Smooth muscle cell (in vitro differentiated cells): ENCODE data around the gene DNAJA2. TPM values are rescaled to one million over a fixed set of nuclear protein-coding genes. Genes with fewer than 3 reads are reported as not detected.

ENCODE experiments used
- DNase-seq: peaks from one replicate; lab custom pipeline; 2025; ENCODE audit not compliant: unreplicated experiment; lab: John Stamatoyannopoulos, UW
- H2AFZ ChIP-seq: fragments of 200-600 bp; sonication (generic); 2 replicates; pipeline ENCODE4 v1.6.0; 2016; ENCODE audit warnings: antibody characterized with exemption, low read depth, mild to moderate bottlenecking
- H3F3A ChIP-seq: fragments of 200-600 bp; sonication (generic); 2 replicates; pipeline ENCODE4 v1.6.0; 2017; ENCODE audit warnings: antibody characterized with exemption, low read depth
- H3K27ac ChIP-seq: fragments of 200-600 bp; sonication (generic); 2 replicates; pipeline ENCODE4 v1.5.1; 2016; ENCODE audit warnings: low read depth, mild to moderate bottlenecking
- H3K27me3 ChIP-seq: fragments of 200-600 bp; sonication (generic); 2 replicates; pipeline ENCODE4 v1.6.1; 2016; ENCODE audit warnings: low read depth, mild to moderate bottlenecking
- H3K36me3 ChIP-seq: fragments of 200-600 bp; sonication (generic); 2 replicates; pipeline ENCODE4 v1.5.1; 2016; ENCODE audit warnings: low read depth
- H3K4me1 ChIP-seq: fragments of 200-600 bp; sonication (generic); 2 replicates; pipeline ENCODE4 v1.5.1; 2016; ENCODE audit warnings: low read depth
- H3K4me2 ChIP-seq: fragments of 200-600 bp; sonication (generic); 2 replicates; pipeline ENCODE4 v1.6.0; 2016; ENCODE audit warnings: mild to moderate bottlenecking
- H3K4me3 ChIP-seq: fragments of 200-600 bp; sonication (generic); 2 replicates; pipeline ENCODE4 v1.5.1; 2016; ENCODE audit warnings: mild to moderate bottlenecking
- H3K79me2 ChIP-seq: fragments of 200-600 bp; sonication (generic); 2 replicates; pipeline ENCODE4 v1.6.0; 2016; ENCODE audit warnings: low read depth, mild to moderate bottlenecking
- H3K9ac ChIP-seq: fragments of 200-600 bp; sonication (generic); 2 replicates; pipeline ENCODE4 v1.6.0; 2016; ENCODE audit warnings: low read depth
- H3K9me3 ChIP-seq: fragments of 200-600 bp; sonication (generic); replicated peaks from 2 replicates; pipeline ENCODE4 v1.5.1; 2016; ENCODE audit warnings: low read depth
- H4K20me1 ChIP-seq: fragments of 200-600 bp; sonication (generic); 2 replicates; pipeline ENCODE4 v1.6.0; 2016; ENCODE audit warnings: low read depth
- WGBS: methylation state at CpG from one replicate; pipeline ENCODE4 v1.1.7; 2016; ENCODE audit warnings: low lambda C conversion rate; 5-methylcytosine and 5-hydroxymethylcytosine counted together
- polyA plus RNA-seq: library from polyadenylated mRNA; unstranded; fragments of >200 nt; fragmentation: Nextera tagmentation; extraction: Ambion mirVana; gene quantifications from 2 replicates; pipeline ENCODE4 v1.2.1, GENCODE V29; 2016
- total RNA-seq: library from RNA; depleted of rRNA; stranded (reverse); fragments of >200 nt; gene quantifications from 2 replicates; pipeline ENCODE4 v1.2.3, GENCODE V29; 2014
- TF ChIP-seq, protein P1 (sequence below): fragments of 200-600 bp; sonication (generic); IDR thresholded peaks from 2 replicates; pipeline ENCODE4 v1.5.1; 2017; ENCODE audit warnings: borderline replicate concordance, mild to moderate bottlenecking, antibody characterized with exemption; ENCODE audit not compliant: insufficient read depth, poor library complexity, severe bottlenecking

The DNAJA2 gene
- total and polyA plus RNA-seq, 2 experiments from 2014 or later = 36.4 to 52.2 TPM

- Histone ChIP-seq H3K27me3 (no peaks in the 10 kb centered on the region), H3K4me2 (no peak overlapping the region), H3K9me3 (no peaks in the 10 kb centered on the region), H2AFZ (no peak overlapping the region), H3K4me3 (no peak overlapping the region), H3K27ac (no peak overlapping the region), H3K36me3 (peaks cover 6% of the 10 kb centered on the region), H3K4me1 (no peaks in the 10 kb centered on the region), H3F3A (no peaks in the 10 kb centered on the region), H4K20me1 (peaks cover 15% of the 10 kb centered on the region), H3K79me2 (no peaks in the 10 kb centered on the region), H3K9ac (no peak overlapping the region)
- TF ChIP-seq, protein P1, sequence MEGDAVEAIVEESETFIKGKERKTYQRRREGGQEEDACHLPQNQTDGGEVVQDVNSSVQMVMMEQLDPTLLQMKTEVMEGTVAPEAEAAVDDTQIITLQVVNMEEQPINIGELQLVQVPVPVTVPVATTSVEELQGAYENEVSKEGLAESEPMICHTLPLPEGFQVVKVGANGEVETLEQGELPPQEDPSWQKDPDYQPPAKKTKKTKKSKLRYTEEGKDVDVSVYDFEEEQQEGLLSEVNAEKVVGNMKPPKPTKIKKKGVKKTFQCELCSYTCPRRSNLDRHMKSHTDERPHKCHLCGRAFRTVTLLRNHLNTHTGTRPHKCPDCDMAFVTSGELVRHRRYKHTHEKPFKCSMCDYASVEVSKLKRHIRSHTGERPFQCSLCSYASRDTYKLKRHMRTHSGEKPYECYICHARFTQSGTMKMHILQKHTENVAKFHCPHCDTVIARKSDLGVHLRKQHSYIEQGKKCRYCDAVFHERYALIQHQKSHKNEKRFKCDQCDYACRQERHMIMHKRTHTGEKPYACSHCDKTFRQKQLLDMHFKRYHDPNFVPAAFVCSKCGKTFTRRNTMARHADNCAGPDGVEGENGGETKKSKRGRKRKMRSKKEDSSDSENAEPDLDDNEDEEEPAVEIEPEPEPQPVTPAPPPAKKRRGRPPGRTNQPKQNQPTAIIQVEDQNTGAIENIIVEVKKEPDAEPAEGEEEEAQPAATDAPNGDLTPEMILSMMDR = no peak
- WGBS = 97% methylated on average over 4 of the region's 4 CpGs
- no peak for DNase-seq
Measured at GRCh38 chr16:46911650-46912049, 61.8 kb downstream of the DNAJA2 start.

DNA sequence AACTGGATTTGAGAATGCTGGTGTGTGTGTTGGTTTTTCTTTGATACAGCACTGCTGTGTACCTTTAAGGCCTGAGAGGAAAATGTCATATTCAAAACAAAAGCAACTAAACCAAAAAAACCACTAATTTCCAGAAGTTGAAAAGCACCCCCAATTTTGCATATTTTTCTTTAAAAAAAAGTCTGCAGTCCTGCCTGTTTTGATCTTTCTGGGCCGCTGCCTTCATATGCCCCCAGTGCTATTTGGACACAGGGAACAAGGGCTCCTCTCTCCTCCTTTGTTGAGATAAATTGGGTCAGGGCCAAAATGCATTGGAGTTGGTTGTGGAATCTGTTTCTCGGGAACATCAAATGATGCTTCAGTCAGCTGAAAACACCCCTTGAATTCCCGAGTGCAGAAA is 62.4 kb downstream of the DNAJA2 start:
- Histone ChIP-seq H3K79me2 (no peaks in the 10 kb centered on the region), H3K36me3 (peaks cover 6% of the 10 kb centered on the region), H3K4me3 (no peak overlapping the region), H3K4me2 (no peak overlapping the region), H4K20me1 (peaks cover 15% of the 10 kb centered on the region), H3F3A (no peaks in the 10 kb centered on the region), H2AFZ (no peak overlapping the region), H3K9me3 (no peaks in the 10 kb centered on the region), H3K9ac (no peak overlapping the region), H3K4me1 (no peaks in the 10 kb centered on the region), H3K27me3 (no peaks in the 10 kb centered on the region), H3K27ac (no peak overlapping the region)
- DNase-seq = no peak
- 98% methylated on average over 3 of the region's 3 CpGs for WGBS
- TF ChIP-seq, protein P1 = no peak

DNA sequence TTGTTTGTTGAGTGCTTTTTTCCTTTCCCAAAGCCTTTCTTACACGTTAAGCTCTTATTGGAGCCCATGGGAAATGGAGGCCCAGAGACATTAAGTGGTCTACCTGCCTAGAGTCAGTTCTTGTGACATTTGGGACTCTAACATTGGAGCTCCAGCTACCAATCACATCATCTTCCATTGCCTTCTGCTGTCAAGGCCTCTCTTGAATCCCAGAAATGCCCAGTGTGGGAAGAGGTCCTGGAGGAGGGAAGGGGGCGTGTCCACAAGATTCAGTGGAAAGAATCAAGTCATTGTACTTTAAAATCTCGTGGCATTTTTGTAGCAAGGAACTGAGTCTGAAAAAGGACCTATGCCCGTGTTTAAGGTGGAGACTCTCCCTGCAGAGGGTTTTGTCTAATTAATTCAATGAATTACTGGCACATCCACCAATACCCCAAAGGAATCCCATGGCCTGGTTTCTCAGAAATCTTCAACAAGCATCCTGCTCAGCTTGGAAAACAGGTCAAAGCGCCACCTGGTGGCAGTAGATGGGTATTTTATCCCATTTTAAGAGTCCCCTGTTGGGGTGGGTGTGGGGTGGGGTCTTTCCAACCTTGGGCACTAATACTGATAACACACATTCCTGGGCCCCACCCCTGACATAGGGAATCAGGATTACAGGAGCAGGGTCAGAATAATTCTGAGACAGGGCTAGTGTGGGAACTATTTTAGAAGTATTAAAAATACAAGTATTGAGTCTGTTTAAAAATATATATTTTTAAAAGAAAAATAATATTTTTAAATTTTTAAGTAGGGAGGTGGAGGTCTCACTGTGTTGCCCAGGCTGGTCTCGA is 64.7 kb downstream of the DNAJA2 start:
- H3K4me1 ChIP-seq = no peaks in the 10 kb centered on the region
- no peaks in the 10 kb centered on the region for H3K79me2 ChIP-seq
- no peaks in the 10 kb centered on the region for H3K27me3 ChIP-seq
- H3K9me3 ChIP-seq = no peaks in the 10 kb centered on the region
- H3K9ac ChIP-seq = no peak overlapping the region
- no peak overlapping the region for H3K27ac ChIP-seq
- TF ChIP-seq, protein P1 = peak; percentile 89
- H2AFZ ChIP-seq = no peak overlapping the region
- peaks cover 15% of the 10 kb centered on the region for H4K20me1 ChIP-seq
- H3K4me3 ChIP-seq = no peak overlapping the region
- no peak overlapping the region for H3K4me2 ChIP-seq
- no peaks in the 10 kb centered on the region for H3F3A ChIP-seq
- peaks cover 6% of the 10 kb centered on the region for H3K36me3 ChIP-seq
- 53% methylated on average over 6 of the region's 6 CpGs for WGBS
- no peak for DNase-seq
